HepG2 (cell line): ENCODE measurements around the gene DDX1. TPM values are rescaled to one million over a fixed set of nuclear protein-coding genes. Genes with fewer than 3 reads are reported as not detected.

Source experiments
- CBX5 ChIP-seq: sonication (generic); formaldehyde crosslinking; IDR thresholded peaks from 2 replicates; pipeline ENCODE4 v1.4.0; 2020; ENCODE audit warnings: missing genetic modification reagents, borderline replicate concordance
- DZIP1 ChIP-seq: sonication (generic); formaldehyde crosslinking; IDR thresholded peaks from 2 replicates; pipeline ENCODE4 v1.5.0; 2020; ENCODE audit warnings: mild to moderate bottlenecking, missing genetic modification reagents
- HES4 ChIP-seq: sonication (generic); formaldehyde crosslinking; IDR thresholded peaks from 2 replicates; pipeline ENCODE4 v1.9.0; 2021; ENCODE audit warnings: mild to moderate bottlenecking, missing genetic modification reagents, borderline replicate concordance
- KLF11 ChIP-seq: IDR thresholded peaks from 2 replicates; pipeline ENCODE4 v1.6.1; 2016; ENCODE audit warnings: missing compliant biosample characterization
- POLR2G ChIP-seq: fragments of 200-400 bp; formaldehyde crosslinking; IDR thresholded peaks from 2 replicates; pipeline ENCODE4 v1.6.1; 2018; ENCODE audit warnings: mild to moderate bottlenecking, low read depth, low read length, moderate library complexity
- RARA ChIP-seq: IDR thresholded peaks from 2 replicates; pipeline ENCODE4 v1.6.1; 2016; ENCODE audit warnings: missing genetic modification reagents, missing compliant biosample characterization
- RCOR2 ChIP-seq: IDR thresholded peaks from 2 replicates; pipeline ENCODE4 v1.6.1; 2016; ENCODE audit warnings: missing biosample characterization, missing genetic modification reagents
- RELA ChIP-seq: sonication (generic); formaldehyde crosslinking; IDR thresholded peaks from 2 replicates; pipeline ENCODE4 v1.4.0; 2020; ENCODE audit warnings: missing genetic modification reagents
- REXO4 ChIP-seq: sonication (generic); formaldehyde crosslinking; IDR thresholded peaks from 2 replicates; pipeline ENCODE4 v1.8.0; 2022; ENCODE audit warnings: missing genetic modification reagents, mild to moderate bottlenecking, borderline replicate concordance
- SNAPC2 ChIP-seq: sonication (generic); formaldehyde crosslinking; IDR thresholded peaks from 2 replicates; pipeline ENCODE4 v1.8.1; 2022; ENCODE audit warnings: mild to moderate bottlenecking, missing genetic modification reagents
- SRSF1 ChIP-seq: fragments of 200-400 bp; formaldehyde crosslinking; optimal IDR thresholded peaks from 2 replicates; pipeline ENCODE3; 2017; ENCODE audit warnings: mild to moderate bottlenecking, low read depth, low read length, moderate library complexity
- SSRP1 ChIP-seq: IDR thresholded peaks from 2 replicates; pipeline ENCODE4 v1.6.1; 2016; ENCODE audit warnings: control low read depth
- ZFP36 ChIP-seq: fragments of 150-350 bp; IDR thresholded peaks from 2 replicates; pipeline ENCODE4 v1.6.1; 2018; ENCODE audit warnings: borderline replicate concordance, low read length, low read depth; ENCODE audit not compliant: partially characterized antibody
- ZFP62 ChIP-seq: sonication (generic); formaldehyde crosslinking; IDR thresholded peaks from 2 replicates; pipeline ENCODE4 v1.4.0; 2020; ENCODE audit warnings: missing genetic modification reagents
- ZNF24 ChIP-seq: fragments of 450-650 bp; IDR thresholded peaks from 2 replicates; pipeline ENCODE4 v1.6.1; 2017; ENCODE audit warnings: antibody characterized with exemption, mild to moderate bottlenecking
- ZNF703 ChIP-seq: sonication (generic); formaldehyde crosslinking; IDR thresholded peaks from 2 replicates; pipeline ENCODE4 v1.5.1; 2020; ENCODE audit warnings: missing genetic modification reagents, mild to moderate bottlenecking, moderate library complexity, borderline replicate concordance
- ZNF704 ChIP-seq: sonication (generic); formaldehyde crosslinking; IDR thresholded peaks from 2 replicates; pipeline ENCODE4 v1.8.1; 2023; ENCODE audit warnings: mild to moderate bottlenecking, inconsistent platforms, moderate library complexity, missing genetic modification reagents, borderline replicate concordance
- ZNF772 ChIP-seq: sonication (generic); formaldehyde crosslinking; IDR thresholded peaks from 2 replicates; pipeline ENCODE4 v1.5.0; 2020; ENCODE audit warnings: mild to moderate bottlenecking, missing genetic modification reagents
- ZSCAN25 ChIP-seq: sonication (generic); formaldehyde crosslinking; IDR thresholded peaks from 2 replicates; pipeline ENCODE4 v1.8.0; 2022; ENCODE audit warnings: mild to moderate bottlenecking, missing genetic modification reagents
- polyA plus RNA-seq, 8 experiments: library from polyadenylated mRNA; depleted of rRNA in 3 of 8; stranded (reverse) in 7 of 8; unstranded in 1 of 8; fragments of >200 nt; fragmentation: Illumina TruSeq in 4 of 8; extraction: Trizol in 4 of 8; gene quantifications; 2 replicates each; pipeline versions ENCODE4 v1.2.1 to v1.2.3, GENCODE V29; 2011 to 2016; ENCODE audit warnings: low read depth in 4 of 8, missing spikeins in 1 of 8, mixed read lengths in 1 of 8; ENCODE audit not compliant: insufficient read depth in 1 of 8
- total RNA-seq, 5 experiments: library from RNA; depleted of rRNA; stranded (reverse); fragments of >200 nt; fragmentation: Illumina TruSeq; extraction: Trizol; gene quantifications; 2 replicates each; pipeline ENCODE4 v1.2.3, GENCODE V29; 2016; ENCODE audit warnings: low read depth in 1 of 5
- TF ChIP-seq, protein P1 (sequence below): sonication (generic); formaldehyde crosslinking; IDR thresholded peaks from 2 replicates; pipeline ENCODE4 v1.4.0; 2020; ENCODE audit warnings: mild to moderate bottlenecking, missing genetic modification reagents
- TF ChIP-seq, protein P2 (sequence below): sonication (generic); formaldehyde crosslinking; IDR thresholded peaks from 2 replicates; pipeline ENCODE4 v1.4.0; 2020; ENCODE audit warnings: missing genetic modification reagents, borderline replicate concordance

The DDX1 gene
- total and polyA plus RNA-seq, 2 of the 13 experiments (the other 11 are each of a cell fraction or from before 2014, with no cell fraction given): 81.6 to 130 TPM

- TF ChIP-seq, protein P1, sequence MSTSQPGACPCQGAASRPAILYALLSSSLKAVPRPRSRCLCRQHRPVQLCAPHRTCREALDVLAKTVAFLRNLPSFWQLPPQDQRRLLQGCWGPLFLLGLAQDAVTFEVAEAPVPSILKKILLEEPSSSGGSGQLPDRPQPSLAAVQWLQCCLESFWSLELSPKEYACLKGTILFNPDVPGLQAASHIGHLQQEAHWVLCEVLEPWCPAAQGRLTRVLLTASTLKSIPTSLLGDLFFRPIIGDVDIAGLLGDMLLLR: peak; percentile 99
- TF ChIP-seq ZFP62 (no peak), SSRP1 (CRISPR knock-in tag) (peak; percentile 95), SRSF1 (peak; percentile 99), ZFP36 (no peak), POLR2G (peak; percentile 96), ZNF704 (CRISPR knock-in tag) (peak; percentile 95), DZIP1 (peak; percentile 93; the same call in 1 of the 2 replicates), SNAPC2 (CRISPR knock-in tag) (no peak), HES4 (peak; percentile 97), ZNF772 (CRISPR knock-in tag) (peak; percentile 100), RARA (peak; percentile 75), KLF11 (peak; percentile 79; the same call in 1 of the 2 replicates), REXO4 (CRISPR knock-in tag) (peak; percentile 89), RELA (CRISPR knock-in tag) (no peak), ZNF24 (peak; percentile 83), ZSCAN25 (peak; percentile 89), CBX5 (CRISPR knock-in tag) (peak; percentile 99), ZNF703 (CRISPR knock-in tag) (peak; percentile 98), RCOR2 (CRISPR knock-in tag) (peak; percentile 79)
- TF ChIP-seq, protein P2, sequence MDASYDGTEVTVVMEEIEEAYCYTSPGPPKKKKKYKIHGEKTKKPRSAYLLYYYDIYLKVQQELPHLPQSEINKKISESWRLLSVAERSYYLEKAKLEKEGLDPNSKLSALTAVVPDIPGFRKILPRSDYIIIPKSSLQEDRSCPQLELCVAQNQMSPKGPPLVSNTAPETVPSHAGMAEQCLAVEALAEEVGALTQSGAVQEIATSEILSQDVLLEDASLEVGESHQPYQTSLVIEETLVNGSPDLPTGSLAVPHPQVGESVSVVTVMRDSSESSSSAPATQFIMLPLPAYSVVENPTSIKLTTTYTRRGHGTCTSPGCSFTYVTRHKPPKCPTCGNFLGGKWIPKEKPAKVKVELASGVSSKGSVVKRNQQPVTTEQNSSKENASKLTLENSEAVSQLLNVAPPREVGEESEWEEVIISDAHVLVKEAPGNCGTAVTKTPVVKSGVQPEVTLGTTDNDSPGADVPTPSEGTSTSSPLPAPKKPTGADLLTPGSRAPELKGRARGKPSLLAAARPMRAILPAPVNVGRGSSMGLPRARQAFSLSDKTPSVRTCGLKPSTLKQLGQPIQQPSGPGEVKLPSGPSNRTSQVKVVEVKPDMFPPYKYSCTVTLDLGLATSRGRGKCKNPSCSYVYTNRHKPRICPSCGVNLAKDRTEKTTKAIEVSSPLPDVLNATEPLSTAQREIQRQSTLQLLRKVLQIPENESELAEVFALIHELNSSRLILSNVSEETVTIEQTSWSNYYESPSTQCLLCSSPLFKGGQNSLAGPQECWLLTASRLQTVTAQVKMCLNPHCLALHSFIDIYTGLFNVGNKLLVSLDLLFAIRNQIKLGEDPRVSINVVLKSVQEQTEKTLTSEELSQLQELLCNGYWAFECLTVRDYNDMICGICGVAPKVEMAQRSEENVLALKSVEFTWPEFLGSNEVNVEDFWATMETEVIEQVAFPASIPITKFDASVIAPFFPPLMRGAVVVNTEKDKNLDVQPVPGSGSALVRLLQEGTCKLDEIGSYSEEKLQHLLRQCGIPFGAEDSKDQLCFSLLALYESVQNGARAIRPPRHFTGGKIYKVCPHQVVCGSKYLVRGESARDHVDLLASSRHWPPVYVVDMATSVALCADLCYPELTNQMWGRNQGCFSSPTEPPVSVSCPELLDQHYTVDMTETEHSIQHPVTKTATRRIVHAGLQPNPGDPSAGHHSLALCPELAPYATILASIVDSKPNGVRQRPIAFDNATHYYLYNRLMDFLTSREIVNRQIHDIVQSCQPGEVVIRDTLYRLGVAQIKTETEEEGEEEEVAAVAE (CRISPR knock-in tag): peak; percentile 86
These were observed at the start of gene DDX1 (continued) for GRCh38 chr2:15591692-15592463.
